Activated CD4-positive, alpha-beta T cell treated with anti-CD3 and anti-CD28 coated beads, Interleukin-2, amount 10 ng/mL, durations not matched to agents 7 days and 5 days (primary cell): ENCODE measurements around the gene FGGY. TPM values are rescaled to one million over a fixed set of nuclear protein-coding genes. Genes with fewer than 3 reads are reported as not detected.

Experiments used
- CTCF ChIA-PET: fragments of 350-600 bp; sonication (Branson Sonifier 250); formaldehyde crosslinking; loops from one replicate; lab custom pipeline; 2021; ENCODE audit warnings: antibody characterized with exemption; lab: Charles Lee
- POLR2A ChIA-PET: fragments of 350-600 bp; sonication (Branson Sonifier 250); formaldehyde crosslinking; loops from one replicate; lab custom pipeline; 2021; ENCODE audit warnings: antibody characterized with exemption; lab: Charles Lee
- DNase-seq: peaks from one replicate; pipeline ENCODE4 v3.0.0-alpha.2; 2020
- H3K27ac Mint-ChIP-seq: one replicate; pipeline ENCODE4 v1.8.0; 2021; ENCODE audit warnings: mild to moderate bottlenecking, moderate library complexity, mixed read lengths
- H3K27me3 Mint-ChIP-seq: one replicate; pipeline ENCODE4 v1.8.0; 2021; ENCODE audit warnings: mixed read lengths
- H3K36me3 Mint-ChIP-seq: one replicate; pipeline ENCODE4 v1.8.0; 2021; ENCODE audit warnings: low read depth, mixed read lengths
- H3K4me1 Mint-ChIP-seq: one replicate; pipeline ENCODE4 v1.8.0; 2021; ENCODE audit warnings: mixed read lengths
- H3K4me3 Mint-ChIP-seq: one replicate; pipeline ENCODE4 v1.8.0; 2021; ENCODE audit warnings: mild to moderate bottlenecking, moderate library complexity, mixed read lengths
- H3K9me3 Mint-ChIP-seq: one replicate; pipeline ENCODE4 v1.8.0; 2021; ENCODE audit warnings: mixed read lengths
- total RNA-seq, 2 experiments: library from RNA; stranded (reverse); gene quantifications; one replicate each; pipeline ENCODE4 v1.2.3, GENCODE V29; 2021

The FGGY gene
- total RNA-seq, 2 experiments from 2014 or later = 3.3 to 5.5 TPM

DNA sequence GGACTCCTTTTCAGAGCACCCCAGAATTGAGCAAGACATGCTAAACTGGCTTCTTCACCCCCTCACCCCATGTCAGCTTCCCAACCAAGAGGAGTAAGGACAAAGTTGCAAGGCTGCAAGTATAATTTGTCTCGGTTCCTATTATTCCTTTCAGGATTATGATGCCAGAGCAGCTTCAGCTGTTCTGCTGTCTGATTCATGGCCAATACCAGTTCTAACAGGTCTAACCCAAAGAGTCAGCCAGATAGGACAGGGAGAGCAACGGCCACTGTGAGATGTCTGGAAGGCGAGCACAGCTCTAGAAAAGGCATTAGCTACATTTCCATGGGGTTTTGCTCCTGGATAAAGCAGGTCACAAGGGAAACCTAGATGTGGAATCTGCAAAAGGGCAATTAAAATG is 464.5 kb downstream of the FGGY start:
- H3K27me3 Mint-ChIP-seq = no peaks in the 10 kb centered on the region
- no peak for DNase-seq
- no peak overlapping the region for H3K4me3 Mint-ChIP-seq
- no peaks in the 10 kb centered on the region for H3K9me3 Mint-ChIP-seq
- CTCF ChIA-PET = no interaction called here
- H3K36me3 Mint-ChIP-seq = no peaks in the 10 kb centered on the region
- peaks cover 4% of the 10 kb centered on the region for H3K4me1 Mint-ChIP-seq
- no peak overlapping the region for H3K27ac Mint-ChIP-seq
- POLR2A ChIA-PET = no interaction called here

GRCh38 chr1:59763418-59763817 is 466.5 kb downstream of the FGGY start:
- Mint-ChIP-seq H3K27ac (no peak overlapping the region), H3K9me3 (no peaks in the 10 kb centered on the region), H3K36me3 (no peaks in the 10 kb centered on the region), H3K4me1 (peaks cover 4% of the 10 kb centered on the region), H3K27me3 (no peaks in the 10 kb centered on the region), H3K4me3 (no peak overlapping the region)
- CTCF ChIA-PET = no interaction called here
- POLR2A ChIA-PET = no interaction called here
- DNase-seq = no peak

DNA sequence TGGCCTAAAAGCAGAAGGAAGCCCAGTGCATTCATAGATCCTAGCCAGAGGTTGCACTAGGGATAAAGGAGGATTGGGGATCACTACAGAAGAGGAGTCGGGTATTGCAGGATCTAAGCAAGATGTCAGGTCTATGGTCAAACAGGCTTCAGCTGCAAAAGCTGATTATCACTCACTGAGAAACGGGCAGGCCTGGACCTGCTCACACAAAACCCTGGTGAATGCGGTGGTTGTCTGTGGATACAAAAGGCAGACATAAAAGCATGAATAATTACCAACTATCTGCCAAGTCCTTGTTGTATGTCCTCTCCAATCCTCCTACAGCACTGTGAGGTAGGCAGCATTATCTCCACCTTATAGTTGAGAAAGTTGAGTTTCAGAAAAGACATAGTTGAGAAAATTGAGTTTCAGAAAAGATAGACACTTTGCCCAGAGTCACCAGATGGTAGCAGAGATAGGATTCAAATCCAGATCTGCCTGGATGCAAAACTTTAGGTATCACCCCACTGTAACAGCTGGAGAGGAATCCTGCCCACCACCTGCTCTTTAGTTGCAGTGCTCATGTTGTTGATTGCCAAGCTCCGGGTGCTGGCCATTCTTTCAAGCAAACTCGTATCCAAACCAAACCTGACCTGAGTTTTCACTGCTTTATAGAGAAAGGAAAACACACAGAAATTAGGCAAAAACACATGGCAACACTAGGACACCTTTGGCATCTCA is 468.3 kb downstream of the FGGY start:
- Mint-ChIP-seq H3K27me3 (no peaks in the 10 kb centered on the region), H3K9me3 (no peaks in the 10 kb centered on the region), H3K4me1 (peaks cover 2% of the 10 kb centered on the region), H3K36me3 (no peaks in the 10 kb centered on the region), H3K27ac (no peak overlapping the region), H3K4me3 (no peak overlapping the region)
- ChIA-PET POLR2A (no interaction called here), CTCF (interaction anchor here (0.6 kb wide), 1 partner anchor 729 kb away, joined by 3 read pairs; no protein-coding TSS in a partner anchor)
- DNase-seq = no peak

GRCh38 chr1:59766227-59766855 is 469.4 kb downstream of the FGGY start:
- POLR2A ChIA-PET = no interaction called here
- no peak overlapping the region for H3K27ac Mint-ChIP-seq
- no peaks in the 10 kb centered on the region for H3K36me3 Mint-ChIP-seq
- CTCF ChIA-PET = interaction anchor here (0.5 to 0.6 kb wide), 3 partner anchors 731 to 1025 kb away, joined by 3 read pairs; no protein-coding TSS in a partner anchor
- no peaks in the 10 kb centered on the region for H3K27me3 Mint-ChIP-seq
- H3K4me1 Mint-ChIP-seq = peaks cover 2% of the 10 kb centered on the region
- H3K9me3 Mint-ChIP-seq = no peaks in the 10 kb centered on the region
- H3K4me3 Mint-ChIP-seq = no peak overlapping the region
- no peak for DNase-seq

DNA sequence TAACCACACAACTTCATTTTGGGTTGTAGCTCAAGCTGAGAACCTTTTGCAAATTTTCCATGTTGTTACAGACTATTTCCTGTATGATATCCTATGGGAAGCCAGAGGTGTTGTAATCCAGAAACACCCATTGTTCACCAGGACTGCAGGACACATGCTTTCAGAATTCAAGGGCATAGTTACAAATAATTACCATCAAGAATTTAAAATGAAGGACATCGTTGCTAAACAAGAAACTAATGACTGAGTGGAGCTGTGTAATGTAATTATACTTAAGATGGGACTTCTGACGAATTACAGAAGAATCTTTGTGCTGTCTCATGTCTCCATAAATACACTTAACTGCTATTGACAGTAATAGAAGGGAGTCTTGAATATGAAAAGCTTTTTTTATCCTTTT is 470.2 kb downstream of the FGGY start:
- ChIA-PET POLR2A (no interaction called here), CTCF (no interaction called here)
- no peak for DNase-seq
- Mint-ChIP-seq H3K36me3 (no peaks in the 10 kb centered on the region), H3K27me3 (no peaks in the 10 kb centered on the region), H3K4me3 (no peak overlapping the region), H3K27ac (no peak overlapping the region), H3K9me3 (no peaks in the 10 kb centered on the region), H3K4me1 (peaks cover 2% of the 10 kb centered on the region)

GRCh38 chr1:59768792-59769735 is 472.2 kb downstream of the FGGY start:
- Mint-ChIP-seq H3K9me3 (no peaks in the 10 kb centered on the region), H3K27ac (no peak overlapping the region), H3K4me3 (no peak overlapping the region), H3K36me3 (no peaks in the 10 kb centered on the region), H3K4me1 (peaks cover 2% of the 10 kb centered on the region), H3K27me3 (no peaks in the 10 kb centered on the region)
- POLR2A ChIA-PET = no interaction called here
- no peak for DNase-seq
- CTCF ChIA-PET = interaction anchor here (1.8 kb wide), 1 partner anchor 10 kb away, joined by 5 read pairs; no protein-coding TSS in a partner anchor

DNA sequence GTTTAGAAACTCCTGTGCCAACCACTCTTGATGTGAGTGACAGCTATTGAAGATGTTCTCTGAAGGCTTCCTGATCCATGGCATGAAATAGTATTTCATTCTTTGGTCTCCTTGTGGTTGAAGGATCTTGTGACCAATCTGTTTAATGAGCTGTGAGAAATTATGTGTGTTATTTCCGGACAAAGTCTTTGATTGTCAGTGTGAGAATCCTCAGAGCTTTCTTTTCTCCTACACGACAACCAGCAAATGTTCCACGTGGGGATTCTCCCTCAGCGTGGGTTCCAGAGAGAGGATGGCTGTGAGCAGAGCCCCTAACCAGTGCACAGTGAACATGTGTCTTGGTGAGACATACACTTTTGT is 472.8 kb downstream of the FGGY start:
- H3K4me1 Mint-ChIP-seq = peaks cover 2% of the 10 kb centered on the region
- no peak overlapping the region for H3K27ac Mint-ChIP-seq
- H3K36me3 Mint-ChIP-seq = no peaks in the 10 kb centered on the region
- H3K27me3 Mint-ChIP-seq = no peaks in the 10 kb centered on the region
- no peaks in the 10 kb centered on the region for H3K9me3 Mint-ChIP-seq
- ChIA-PET CTCF (no interaction called here), POLR2A (no interaction called here)
- no peak for DNase-seq
- no peak overlapping the region for H3K4me3 Mint-ChIP-seq

GRCh38 chr1:59771361-59771760 is 474.5 kb downstream of the FGGY start:
- H3K27ac Mint-ChIP-seq = no peak overlapping the region
- no peaks in the 10 kb centered on the region for H3K36me3 Mint-ChIP-seq
- ChIA-PET CTCF (interaction anchor here (1.2 to 1.9 kb wide), 2 partner anchors 9 to 12 kb away, joined by 3 to 5 read pairs; no protein-coding TSS in a partner anchor), POLR2A (no interaction called here)
- no peaks in the 10 kb centered on the region for H3K27me3 Mint-ChIP-seq
- no peak overlapping the region for H3K4me3 Mint-ChIP-seq
- DNase-seq = no peak
- H3K4me1 Mint-ChIP-seq = peaks cover 2% of the 10 kb centered on the region
- H3K9me3 Mint-ChIP-seq = no peaks in the 10 kb centered on the region

GRCh38 chr1:59775480-59775879 is 478.6 kb downstream of the FGGY start:
- no peak for DNase-seq
- Mint-ChIP-seq H3K4me3 (no peak overlapping the region), H3K27ac (no peak overlapping the region), H3K9me3 (no peaks in the 10 kb centered on the region), H3K36me3 (no peaks in the 10 kb centered on the region), H3K4me1 (no peaks in the 10 kb centered on the region), H3K27me3 (no peaks in the 10 kb centered on the region)
- CTCF ChIA-PET = no interaction called here
- POLR2A ChIA-PET = no interaction called here

DNA sequence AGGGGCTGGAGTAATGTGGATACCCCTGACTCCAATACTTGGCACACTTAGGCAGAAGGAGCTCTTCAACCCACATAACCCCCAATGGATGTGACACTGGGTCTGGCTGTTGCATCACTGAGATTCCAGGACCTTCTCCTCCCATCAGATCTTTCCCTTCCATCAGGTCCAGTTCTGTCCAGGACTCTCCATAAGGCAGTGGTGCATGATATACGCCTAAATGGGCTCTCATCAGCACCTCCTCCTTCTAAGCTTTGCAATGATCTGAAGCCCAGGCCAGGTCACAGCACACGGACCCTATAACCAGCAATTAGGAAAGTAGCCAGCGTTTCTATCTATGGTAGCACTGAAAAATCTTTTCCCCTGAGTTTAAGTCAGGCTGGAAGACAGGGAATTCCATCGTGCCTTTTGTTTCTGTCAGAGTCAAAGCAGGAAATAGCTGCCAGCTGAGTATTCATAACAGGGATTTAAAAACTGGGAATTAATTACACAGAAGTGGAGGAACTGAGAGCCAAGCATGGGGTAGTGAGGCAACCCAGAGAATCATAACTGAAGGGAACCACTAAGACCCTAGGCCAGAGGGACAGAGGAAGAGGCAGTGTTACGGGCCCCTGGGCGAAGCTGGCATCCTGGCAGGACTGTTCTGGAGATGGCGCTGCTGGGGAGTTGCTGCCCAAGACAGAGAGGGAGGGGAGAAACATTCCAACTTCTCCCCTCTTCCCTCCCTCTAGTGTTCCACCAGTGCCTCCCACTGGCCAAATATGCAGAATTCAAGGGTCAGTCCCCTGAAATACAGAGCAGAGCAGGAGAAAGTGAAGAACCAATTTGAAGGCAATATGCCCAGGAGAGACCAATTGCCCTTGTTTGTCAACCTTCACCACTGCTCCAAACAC is 480.3 kb downstream of the FGGY start:
- H3K27me3 Mint-ChIP-seq = no peaks in the 10 kb centered on the region
- H3K9me3 Mint-ChIP-seq = no peaks in the 10 kb centered on the region
- no peak overlapping the region for H3K27ac Mint-ChIP-seq
- H3K36me3 Mint-ChIP-seq = no peaks in the 10 kb centered on the region
- no peaks in the 10 kb centered on the region for H3K4me1 Mint-ChIP-seq
- CTCF ChIA-PET = no interaction called here
- no peak for DNase-seq
- POLR2A ChIA-PET = no interaction called here
- H3K4me3 Mint-ChIP-seq = no peak overlapping the region

DNA sequence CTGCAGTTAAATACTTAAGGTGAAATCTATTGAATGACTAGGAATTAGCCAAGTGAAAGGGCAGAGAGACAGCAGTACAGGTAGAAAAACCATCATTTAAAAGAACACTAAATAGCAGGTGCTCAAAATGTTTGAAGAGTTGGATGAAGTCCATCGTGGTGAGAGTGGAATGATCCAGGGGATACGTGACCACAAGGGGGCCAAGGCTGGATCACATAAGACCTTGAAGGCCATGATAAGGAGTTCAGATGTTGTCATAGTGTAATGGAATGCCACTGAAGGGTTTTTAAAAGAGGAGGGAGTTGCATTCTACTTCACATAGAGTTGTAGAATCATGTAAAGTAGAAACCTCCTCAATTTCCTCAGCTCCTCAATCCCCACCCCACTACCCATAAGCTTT is 483.1 kb downstream of the FGGY start:
- POLR2A ChIA-PET = no interaction called here
- H3K9me3 Mint-ChIP-seq = no peaks in the 10 kb centered on the region
- no peaks in the 10 kb centered on the region for H3K36me3 Mint-ChIP-seq
- CTCF ChIA-PET = interaction anchor here (1.0 kb wide), 1 partner anchor 8 kb away, joined by 3 read pairs; no protein-coding TSS in a partner anchor
- no peaks in the 10 kb centered on the region for H3K27me3 Mint-ChIP-seq
- no peaks in the 10 kb centered on the region for H3K4me1 Mint-ChIP-seq
- H3K4me3 Mint-ChIP-seq = no peak overlapping the region
- H3K27ac Mint-ChIP-seq = no peak overlapping the region
- DNase-seq = no peak

DNA sequence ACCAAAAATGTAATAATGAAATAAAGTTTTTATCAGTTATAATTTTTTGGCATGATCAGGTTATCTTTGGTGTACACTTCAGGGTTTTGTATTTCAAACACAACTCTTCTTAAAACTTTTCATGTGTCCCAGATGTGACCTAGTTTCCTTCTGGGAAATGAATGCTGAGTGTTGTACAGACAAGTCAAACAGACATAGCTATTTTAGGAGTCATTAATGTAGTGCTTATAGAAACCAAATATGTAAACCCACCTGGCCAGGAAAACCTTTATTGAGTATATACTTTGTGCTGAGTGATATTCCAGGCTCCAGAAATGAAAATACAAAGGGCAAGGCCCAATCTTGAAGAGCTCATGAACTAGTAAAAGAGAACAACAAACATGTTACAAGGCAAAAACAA is 491.9 kb downstream of the FGGY start:
- no peak for DNase-seq
- Mint-ChIP-seq H3K4me3 (no peak overlapping the region), H3K36me3 (peaks cover 2% of the 10 kb centered on the region), H3K4me1 (peaks cover 6% of the 10 kb centered on the region), H3K9me3 (peaks cover 10% of the 10 kb centered on the region), H3K27me3 (peaks cover 4% of the 10 kb centered on the region), H3K27ac (no peak overlapping the region)
- POLR2A ChIA-PET = no interaction called here
- CTCF ChIA-PET = no interaction called here
